Mammary epithelial cell (primary cell): ENCODE data around the gene PSMD14.

Experiments
- CTCF ChIP-seq, 2 donors: IDR thresholded peaks in 1 of 2; conservative IDR thresholded peaks in 1 of 2; 2 replicates each; pipeline ENCODE4 v1.5.1; 2011 to 2012; ENCODE audit warnings: inconsistent platforms in 2 of 2, low read length in 2 of 2, mild to moderate bottlenecking in 2 of 2, control low read depth in 1 of 2, low read depth in 1 of 2; ENCODE audit not compliant: insufficient read depth in 1 of 2; ENCODE audit errors: extremely low read depth in 1 of 2
- EZH2 ChIP-seq: IDR thresholded peaks from 2 replicates; pipeline ENCODE4 v1.6.1; 2012; ENCODE audit warnings: low read length, inconsistent platforms, borderline replicate concordance

- TF ChIP-seq CTCF (conservative IDR thresholded peaks at IDR 0.05 in 1 of 2, IDR thresholded peaks at IDR 0.05 in 1 of 2; ENCODE audit: extremely low read depth in 1 of 2, insufficient read depth in 1 of 2, low read depth in 1 of 2, low read length in 2 of 2) = no peak
- no peak for TF ChIP-seq EZH2
Measured at GRCh38 chr2:161424891-161425727, 116.9 kb downstream of the PSMD14 start.
